HL-60 (cell line): ENCODE measurements around the gene GLRX2.

Experiments used
- CTCF ChIP-seq: IDR thresholded peaks from one replicate; pipeline ENCODE4 v1.5.1; 2011; ENCODE audit warnings: low read length, control low read depth, inconsistent platforms; ENCODE audit not compliant: insufficient read depth
- POLR2AphosphoS5 ChIP-seq: IDR thresholded peaks from 2 replicates; pipeline ENCODE4 v1.6.1; 2012; ENCODE audit warnings: low read depth
- REST ChIP-seq: IDR thresholded peaks from 2 replicates; pipeline ENCODE4 v1.6.1; 2012; ENCODE audit warnings: low read depth; ENCODE audit not compliant: insufficient replicate concordance
- SPI1 ChIP-seq: IDR thresholded peaks from 2 replicates; pipeline ENCODE4 v1.6.1; 2012; ENCODE audit warnings: low read depth, mild to moderate bottlenecking, borderline replicate concordance

GRCh38 chr1:193087893-193088292 lies 17.3 kb downstream of the GLRX2 start:
- TF ChIP-seq CTCF = no peak
- no peak for TF ChIP-seq POLR2AphosphoS5
- no peak for TF ChIP-seq REST
- no peak for TF ChIP-seq SPI1
